ENCODE measurements around the gene PFN2.
"Not testable (repeated sequence)": the region's sequence is repeated elsewhere in the genome, so short reads cannot be mapped to it uniquely, and the experiment has no call there.

PFN2 gene

DNA sequence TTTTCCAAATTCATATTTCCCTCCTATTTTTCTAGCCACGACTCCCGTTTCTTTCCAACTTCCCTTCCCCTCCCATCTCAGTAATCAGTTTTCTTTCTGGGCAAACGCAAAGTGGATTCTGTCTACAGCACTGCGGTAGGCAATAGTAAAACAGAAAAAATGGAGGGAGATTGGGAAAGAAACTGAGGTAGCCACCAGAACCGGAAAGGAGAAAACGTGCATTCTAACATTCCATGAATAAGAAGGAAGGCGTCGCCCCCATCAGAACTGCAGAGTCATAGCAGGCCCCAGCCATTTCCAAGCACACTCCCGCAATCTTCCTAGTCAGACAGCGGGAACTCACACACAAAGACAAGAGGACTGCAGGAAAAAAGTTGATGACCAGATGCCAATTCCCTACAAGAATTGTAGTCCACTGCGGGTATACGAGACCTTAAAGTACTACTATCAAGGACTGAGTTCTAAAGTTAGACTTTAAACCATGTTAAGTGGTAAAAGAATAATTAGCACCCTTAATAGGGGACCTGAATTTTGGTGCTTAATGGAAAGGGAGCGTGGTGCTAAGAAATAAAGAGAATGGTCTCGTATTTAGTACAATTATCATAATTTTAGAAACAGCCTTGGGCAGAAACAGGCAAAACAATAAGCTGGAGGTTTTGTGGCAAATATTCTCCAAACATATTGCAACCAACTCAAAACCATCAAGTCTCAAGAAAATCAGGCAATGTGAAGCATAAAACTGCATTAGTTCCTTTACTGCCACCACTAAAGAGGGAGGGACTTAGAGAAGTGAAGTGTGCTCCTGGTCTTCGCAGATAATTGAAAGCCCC is 1.4 kb downstream of the PFN2 start:
- peak overlapping the region; percentile 85 for H3K4me3 ChIP-seq (ENCODE audit: low read depth, low read length)

DNA sequence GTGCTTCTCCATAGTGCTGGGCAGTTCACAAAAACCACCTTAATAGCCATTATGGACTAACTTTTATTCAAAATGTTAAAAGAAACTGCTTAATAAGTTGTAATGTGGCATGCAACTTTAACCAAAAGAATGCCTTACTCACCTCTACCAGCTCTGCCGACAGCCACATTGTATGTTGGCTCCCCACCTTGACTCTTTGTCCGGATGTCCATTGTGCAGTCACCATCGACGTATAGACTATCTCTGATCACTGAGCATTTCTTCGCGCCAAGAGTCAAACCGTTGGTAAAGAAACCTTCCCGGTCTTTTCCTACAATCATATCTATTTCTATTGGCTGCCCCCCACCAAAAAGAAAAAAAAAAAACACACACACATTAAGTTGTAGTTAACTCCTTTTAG is 2.5 kb downstream of the PFN2 start:
- peak overlapping the region; percentile 85 for H3K4me3 ChIP-seq (ENCODE audit: low read depth, low read length)

DNA sequence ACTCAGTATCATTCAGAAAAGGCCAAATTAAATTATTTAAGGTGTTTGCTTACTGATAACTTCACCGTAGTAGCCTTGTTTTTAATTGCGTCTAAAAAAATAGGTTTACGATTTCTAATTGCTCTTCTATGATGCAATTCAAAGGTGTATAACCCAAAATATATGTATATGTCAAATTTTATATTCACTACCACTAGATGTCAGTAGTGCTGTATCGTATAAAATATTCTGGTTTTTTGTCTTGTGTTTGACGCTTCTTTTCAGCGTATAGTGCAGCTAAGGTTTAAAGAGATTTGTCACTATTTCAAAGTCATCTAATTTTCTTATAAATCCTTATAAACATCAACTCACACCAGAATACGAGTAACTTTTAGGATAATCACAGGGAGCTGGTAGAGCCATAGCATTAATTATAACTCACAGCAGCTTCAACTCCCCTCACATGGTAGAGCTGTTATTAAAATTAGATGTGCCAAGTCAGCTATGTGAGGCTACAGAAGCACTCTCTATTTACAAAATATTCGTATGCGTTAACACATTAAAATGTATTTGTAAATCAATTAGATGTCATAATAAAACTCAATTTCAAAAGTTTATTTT is 3.5 kb downstream of the PFN2 start:
- H3K4me3 ChIP-seq (ENCODE audit: low read depth, low read length), result peak overlapping the region; percentile 4

DNA sequence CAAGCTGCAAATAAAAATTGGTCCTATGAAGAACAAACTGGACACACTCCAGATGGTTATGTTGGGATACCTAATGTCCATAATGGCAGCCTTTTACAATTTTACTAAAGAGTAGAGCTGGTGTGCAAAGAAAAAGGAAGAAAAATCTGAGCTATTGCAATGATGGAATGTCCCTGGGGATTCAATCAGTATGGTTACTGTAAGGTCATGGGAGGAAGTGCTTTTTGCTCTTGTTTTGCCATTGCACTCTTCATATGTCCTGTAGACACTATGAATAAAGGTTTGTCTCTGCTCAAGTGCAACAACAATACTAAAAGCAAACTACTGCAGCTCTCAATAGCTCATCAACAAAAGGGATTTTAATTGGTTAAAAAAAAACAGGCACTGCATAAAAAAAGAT is 5.4 kb downstream of the PFN2 start:
- no peak overlapping the region for H3K4me3 ChIP-seq (ENCODE audit: low read depth, low read length)

GRCh38 chr3:149964291-149964690 is 6.4 kb downstream of the PFN2 start:
- H3K4me3 ChIP-seq (ENCODE audit: low read depth, low read length), result no peak overlapping the region

DNA sequence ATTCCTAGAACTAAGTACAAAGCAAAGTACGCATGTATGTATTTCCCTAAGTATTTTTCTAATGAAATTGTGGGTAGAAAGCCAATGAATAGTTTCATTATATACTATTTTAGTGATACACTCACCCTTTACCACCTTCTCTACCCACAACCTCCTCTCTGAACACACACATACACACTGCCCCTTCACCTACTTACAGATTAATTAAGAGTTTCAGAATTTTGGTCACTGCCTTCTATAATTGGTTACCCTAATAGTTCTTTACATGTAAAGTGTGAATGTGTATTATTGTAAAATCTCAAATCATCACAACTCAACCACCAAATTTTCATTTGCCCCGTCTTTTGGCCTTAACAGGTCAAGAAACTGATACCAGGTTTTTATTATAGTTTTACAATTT is 7.2 kb downstream of the PFN2 start:
- no peak overlapping the region for H3K4me3 ChIP-seq (ENCODE audit: low read depth, low read length)

- H3K4me3 ChIP-seq (ENCODE audit: low read depth, low read length), result no peak overlapping the region
These were observed 11.3 kb downstream of the PFN2 start for GRCh38 chr3:149959443-149959842.

- H3K4me3 ChIP-seq (ENCODE audit: low read depth, low read length), result no peak overlapping the region
These were observed 12.4 kb downstream of the PFN2 start for GRCh38 chr3:149958171-149958796.

- no peak overlapping the region for H3K4me3 ChIP-seq (ENCODE audit: low read depth, low read length)
These were observed 13.2 kb downstream of the PFN2 start for GRCh38 chr3:149957361-149958125.

DNA sequence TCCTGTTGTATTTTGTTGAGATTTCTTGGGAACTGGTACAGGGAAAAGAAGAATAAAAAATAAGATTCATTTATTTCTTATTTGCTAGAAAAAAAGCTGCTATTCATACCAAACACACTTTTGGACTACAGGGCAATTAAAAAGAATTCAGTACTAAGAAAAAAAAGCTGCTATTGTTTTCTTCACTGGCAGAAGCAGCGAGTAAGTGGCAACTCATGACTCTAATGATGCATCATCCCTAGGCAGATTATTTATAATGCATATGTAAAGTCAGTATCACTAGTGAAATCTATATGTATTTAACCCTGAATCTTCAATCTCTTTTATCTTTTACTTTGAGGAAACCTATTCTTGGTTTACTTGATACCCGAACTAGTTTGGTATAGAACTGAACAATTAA is 15.2 kb downstream of the PFN2 start:
- no peak overlapping the region for H3K4me3 ChIP-seq (ENCODE audit: low read depth, low read length)

DNA sequence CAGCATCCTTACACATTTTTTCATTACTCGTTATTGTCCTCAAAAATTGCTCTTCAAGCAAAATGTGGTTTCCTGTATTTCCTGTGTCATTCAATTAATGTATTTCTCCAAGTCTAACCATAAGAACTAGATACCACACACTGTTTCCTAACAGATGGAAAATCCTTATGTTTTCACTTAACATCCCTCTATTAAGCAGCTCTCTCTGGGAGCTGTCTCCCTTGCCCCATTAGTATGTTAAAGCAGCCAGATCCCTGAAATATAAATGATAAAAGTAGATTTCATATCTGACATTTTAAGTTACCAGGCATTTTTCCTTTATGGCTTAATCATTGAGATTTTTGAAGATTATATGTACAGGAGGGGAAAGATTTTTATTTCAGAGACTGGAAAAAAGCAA is 15.9 kb downstream of the PFN2 start:
- H3K4me3 ChIP-seq (ENCODE audit: low read depth, low read length), result no peak overlapping the region

DNA sequence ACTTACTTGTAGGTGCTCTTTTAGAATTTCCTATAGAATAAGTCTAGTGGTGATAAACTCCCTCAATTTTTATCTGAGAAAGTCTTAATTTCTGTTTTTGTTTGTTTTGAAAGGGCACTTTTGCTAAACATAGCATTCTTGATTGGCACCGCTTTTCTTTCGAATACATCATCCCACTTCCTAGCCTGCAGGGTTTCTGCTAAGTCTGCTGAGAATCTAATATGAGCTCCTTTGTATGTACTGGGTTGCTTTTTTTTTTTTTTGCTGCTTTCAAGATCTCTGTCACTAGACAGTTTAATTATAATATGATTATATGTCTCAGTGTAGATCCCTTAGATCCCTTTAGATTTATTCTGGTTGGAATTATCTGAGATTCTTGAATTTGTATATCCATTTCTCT is 21.5 kb downstream of the PFN2 start:
- no peak overlapping the region for H3K4me3 ChIP-seq (ENCODE audit: low read depth, low read length)

DNA sequence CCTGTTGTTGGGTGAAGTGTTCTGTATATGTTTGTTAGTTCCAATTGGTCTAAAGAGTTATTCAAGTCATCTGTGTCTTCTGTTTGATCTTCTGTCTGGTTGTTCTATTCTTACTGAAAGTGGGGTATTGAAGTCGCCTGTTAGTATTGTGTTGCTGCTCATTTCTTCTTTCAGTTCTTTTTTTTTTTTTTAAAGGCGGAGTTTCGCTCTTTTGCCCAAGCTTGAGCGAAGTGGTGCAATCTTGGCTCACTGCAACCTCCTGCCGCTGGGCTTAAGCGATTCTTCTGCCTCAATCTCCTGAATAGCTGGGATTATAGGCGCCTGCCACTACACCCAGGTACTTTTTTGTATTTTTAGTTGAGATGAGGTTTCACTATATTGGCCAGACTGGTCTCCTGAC is 23.5 kb downstream of the PFN2 start:
- no peak overlapping the region for H3K4me3 ChIP-seq (ENCODE audit: low read depth, low read length)

GRCh38 chr3:149943966-149944365 is 26.7 kb downstream of the PFN2 start:
- H3K4me3 ChIP-seq (ENCODE audit: low read depth, low read length), result not testable (repeated sequence)

DNA sequence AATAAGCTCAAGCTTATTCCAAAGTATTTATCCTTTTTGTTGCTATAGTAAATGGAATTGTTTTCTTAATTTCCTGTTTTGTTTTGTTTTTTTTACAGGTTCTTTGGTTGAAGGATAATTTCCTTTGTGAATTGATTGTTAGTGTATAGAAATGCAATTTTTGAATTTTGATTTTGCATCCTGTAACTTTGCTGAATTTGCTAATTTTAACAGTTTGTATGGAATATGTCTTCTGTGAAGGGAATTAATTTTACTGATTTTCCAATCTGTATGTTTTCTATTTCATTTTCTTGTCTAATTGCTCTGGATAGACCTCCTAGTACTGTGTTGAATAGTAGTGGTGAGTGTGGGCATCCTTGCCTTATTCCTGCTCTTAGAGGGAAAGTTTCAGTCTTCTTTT is 28.3 kb downstream of the PFN2 start:
- H3K4me3 ChIP-seq (ENCODE audit: low read depth, low read length), result no peak overlapping the region

- H3K4me3 ChIP-seq (ENCODE audit: low read depth, low read length), result no peak overlapping the region
These were observed 28.7 kb downstream of the PFN2 start for GRCh38 chr3:149941946-149942345.

- no peak overlapping the region for H3K4me3 ChIP-seq (ENCODE audit: low read depth, low read length)
These were observed 29.5 kb downstream of the PFN2 start for GRCh38 chr3:149941186-149941585.

- not testable (repeated sequence) for H3K4me3 ChIP-seq (ENCODE audit: low read depth, low read length)
These were observed 32.2 kb downstream of the PFN2 start for GRCh38 chr3:149938392-149939055.

DNA sequence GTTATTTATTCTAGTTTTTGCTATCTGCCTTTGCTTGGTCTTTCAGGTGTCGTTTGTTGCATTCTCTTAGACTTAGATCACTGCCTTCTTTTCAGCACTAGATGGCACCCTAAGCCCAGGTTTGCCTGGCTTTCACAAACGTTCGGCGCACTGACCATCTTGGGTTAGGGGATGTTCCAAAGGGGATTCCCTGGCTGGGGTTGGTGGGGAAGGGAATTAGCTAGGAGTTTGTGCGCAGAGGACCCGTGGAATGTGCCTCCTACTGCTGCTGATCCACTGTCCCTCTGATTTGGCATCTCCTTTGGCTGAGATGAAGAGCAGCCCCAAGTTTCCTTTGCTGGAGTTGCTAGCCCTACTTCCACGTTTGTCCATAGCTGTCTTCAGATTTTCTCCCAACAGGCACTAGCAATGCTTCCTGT is 33.9 kb downstream of the PFN2 start:
- no peak overlapping the region for H3K4me3 ChIP-seq (ENCODE audit: low read depth, low read length)

- H3K4me3 ChIP-seq (ENCODE audit: low read depth, low read length), result no peak overlapping the region
These were observed 36.2 kb downstream of the PFN2 start for GRCh38 chr3:149934524-149934923.

GRCh38 chr3:149933858-149934257 is 36.8 kb downstream of the PFN2 start:
- no peak overlapping the region for H3K4me3 ChIP-seq (ENCODE audit: low read depth, low read length)

Data from iPS-11a (cell line).